VCaP (cell line): ENCODE data around the gene ZC3H18.

Experiments
- H3K27ac ChIP-seq: fragments of 450-650 bp; 2 replicates; pipeline ENCODE4 v1.5.1; 2017
- TF ChIP-seq, protein P1 (sequence below): fragments of 450-650 bp; conservative IDR thresholded peaks from 2 replicates; pipeline ENCODE4 v1.5.1; 2017; ENCODE audit warnings: mild to moderate bottlenecking, moderate library complexity

The ZC3H18 gene

GRCh38 chr16:88653596-88654362 is 83.6 kb downstream of the ZC3H18 start:
- H3K27ac ChIP-seq: no peak overlapping the region
- TF ChIP-seq, protein P1, sequence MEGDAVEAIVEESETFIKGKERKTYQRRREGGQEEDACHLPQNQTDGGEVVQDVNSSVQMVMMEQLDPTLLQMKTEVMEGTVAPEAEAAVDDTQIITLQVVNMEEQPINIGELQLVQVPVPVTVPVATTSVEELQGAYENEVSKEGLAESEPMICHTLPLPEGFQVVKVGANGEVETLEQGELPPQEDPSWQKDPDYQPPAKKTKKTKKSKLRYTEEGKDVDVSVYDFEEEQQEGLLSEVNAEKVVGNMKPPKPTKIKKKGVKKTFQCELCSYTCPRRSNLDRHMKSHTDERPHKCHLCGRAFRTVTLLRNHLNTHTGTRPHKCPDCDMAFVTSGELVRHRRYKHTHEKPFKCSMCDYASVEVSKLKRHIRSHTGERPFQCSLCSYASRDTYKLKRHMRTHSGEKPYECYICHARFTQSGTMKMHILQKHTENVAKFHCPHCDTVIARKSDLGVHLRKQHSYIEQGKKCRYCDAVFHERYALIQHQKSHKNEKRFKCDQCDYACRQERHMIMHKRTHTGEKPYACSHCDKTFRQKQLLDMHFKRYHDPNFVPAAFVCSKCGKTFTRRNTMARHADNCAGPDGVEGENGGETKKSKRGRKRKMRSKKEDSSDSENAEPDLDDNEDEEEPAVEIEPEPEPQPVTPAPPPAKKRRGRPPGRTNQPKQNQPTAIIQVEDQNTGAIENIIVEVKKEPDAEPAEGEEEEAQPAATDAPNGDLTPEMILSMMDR: no peak

GRCh38 chr16:88654363-88655052 is 84.3 kb downstream of the ZC3H18 start:
- H3K27ac ChIP-seq: no peak overlapping the region
- TF ChIP-seq, protein P1: no peak

GRCh38 chr16:88655053-88655732 is 85.0 kb downstream of the ZC3H18 start:
- H3K27ac ChIP-seq: no peak overlapping the region
- TF ChIP-seq, protein P1: no peak

DNA sequence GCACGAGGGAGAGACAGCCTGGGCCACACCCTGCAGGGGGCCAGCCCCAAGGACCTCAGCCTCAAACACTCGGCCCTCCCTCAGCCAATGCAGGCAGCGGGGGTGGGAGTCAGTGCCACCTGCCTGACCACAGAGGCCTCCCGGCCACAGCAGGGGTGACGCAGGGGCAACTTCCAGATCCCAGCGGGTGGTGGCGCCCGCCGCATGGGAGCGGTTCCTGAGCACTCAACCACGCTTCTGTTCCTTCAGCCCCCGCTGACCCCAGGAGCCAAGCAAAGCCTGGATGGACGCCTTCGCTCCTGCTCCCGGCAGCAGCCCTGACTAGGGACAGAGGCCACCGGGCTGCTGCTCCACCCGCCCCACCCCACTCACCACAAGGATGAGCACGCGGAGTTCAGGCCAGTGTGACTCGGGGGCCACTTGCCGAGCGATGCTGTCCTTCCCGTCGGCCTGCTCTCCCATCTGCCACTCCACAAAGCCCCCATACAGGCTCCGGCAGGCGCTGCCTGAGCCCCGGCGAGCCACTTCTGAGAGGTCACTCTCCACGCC is 85.6 kb downstream of the ZC3H18 start:
- H3K27ac ChIP-seq: no peak overlapping the region

DNA sequence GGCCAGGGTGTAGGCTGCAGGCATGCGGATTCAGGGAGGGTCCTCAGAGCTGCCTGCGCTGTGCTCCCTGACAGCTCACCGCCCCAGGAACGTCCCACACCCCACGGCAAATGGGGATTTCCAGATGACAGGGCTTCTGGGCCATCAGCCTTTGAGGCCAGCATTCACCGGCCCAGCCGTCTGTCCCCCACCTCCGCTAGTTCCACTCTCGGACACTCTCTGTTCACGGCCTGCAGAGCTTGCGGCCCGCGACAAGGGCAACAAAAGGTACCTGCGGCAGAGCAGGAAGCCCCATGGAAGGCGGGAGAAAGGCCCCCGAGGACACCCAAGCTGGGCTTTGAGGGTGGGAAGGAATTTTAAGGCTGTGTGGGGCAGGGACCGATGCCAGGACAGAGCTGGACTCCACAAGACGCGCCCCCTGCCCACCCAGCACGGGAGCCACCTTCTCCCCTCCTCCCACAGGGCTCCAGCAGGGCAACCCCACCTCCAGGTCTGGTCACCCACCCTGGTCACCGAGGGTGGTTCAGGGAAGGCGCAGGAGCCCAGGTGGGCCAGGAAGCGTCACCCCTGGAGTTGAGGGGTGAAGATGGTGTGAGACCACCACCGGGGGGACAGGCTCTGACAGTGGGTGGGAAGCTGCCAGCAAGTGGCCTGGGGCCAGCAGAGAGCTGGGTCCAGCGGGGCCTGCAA is 86.2 kb downstream of the ZC3H18 start:
- no peak overlapping the region for H3K27ac ChIP-seq
- TF ChIP-seq, protein P1: no peak

More for the DNA sequence above, 85.6 kb downstream of the ZC3H18 start:
- TF ChIP-seq, protein P1: no peak

DNA sequence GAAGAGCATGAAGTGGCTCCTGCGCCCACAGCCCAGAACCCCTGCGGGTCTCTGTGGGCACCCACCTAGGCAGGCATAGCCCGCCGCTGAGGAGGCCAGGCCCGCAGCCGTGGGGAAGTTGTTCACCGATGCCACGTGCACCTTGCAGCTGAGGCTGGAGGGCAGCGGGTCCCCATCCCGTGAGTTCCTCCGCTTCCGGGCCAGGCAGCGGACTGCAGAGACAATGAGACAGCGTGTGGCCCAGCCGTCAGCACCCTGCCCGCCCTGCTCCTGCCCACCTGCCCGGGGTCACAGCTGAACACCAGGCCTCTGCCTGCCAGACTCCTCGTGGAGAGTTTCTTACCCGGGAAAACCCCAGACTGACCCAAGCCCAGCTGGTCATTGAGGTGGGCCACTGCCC is 87.2 kb downstream of the ZC3H18 start:
- no peak overlapping the region for H3K27ac ChIP-seq
- TF ChIP-seq, protein P1: no peak

DNA sequence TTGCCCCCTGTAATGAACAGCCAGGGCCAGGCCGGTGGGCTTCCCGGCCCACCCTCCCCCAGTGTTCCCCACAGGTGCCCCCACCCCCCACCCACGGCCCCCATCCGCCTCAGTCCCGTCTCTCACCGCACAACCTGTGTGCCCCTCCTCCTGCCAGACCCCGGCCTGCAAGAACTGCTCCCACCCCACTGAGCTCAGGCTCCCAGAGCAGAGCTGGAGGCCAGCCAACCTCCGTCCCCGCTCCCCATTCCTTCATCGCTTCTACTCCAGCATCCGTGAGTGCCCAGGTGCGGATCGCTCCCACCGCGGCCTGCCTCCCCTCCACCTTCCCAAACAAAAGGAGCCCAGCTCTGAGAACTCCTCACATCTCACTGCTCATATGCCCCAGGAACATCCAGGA is 88.5 kb downstream of the ZC3H18 start:
- TF ChIP-seq, protein P1: no peak
- no peak overlapping the region for H3K27ac ChIP-seq
